ENCODE results near the gene SIM1.

SIM1 gene, protein sequence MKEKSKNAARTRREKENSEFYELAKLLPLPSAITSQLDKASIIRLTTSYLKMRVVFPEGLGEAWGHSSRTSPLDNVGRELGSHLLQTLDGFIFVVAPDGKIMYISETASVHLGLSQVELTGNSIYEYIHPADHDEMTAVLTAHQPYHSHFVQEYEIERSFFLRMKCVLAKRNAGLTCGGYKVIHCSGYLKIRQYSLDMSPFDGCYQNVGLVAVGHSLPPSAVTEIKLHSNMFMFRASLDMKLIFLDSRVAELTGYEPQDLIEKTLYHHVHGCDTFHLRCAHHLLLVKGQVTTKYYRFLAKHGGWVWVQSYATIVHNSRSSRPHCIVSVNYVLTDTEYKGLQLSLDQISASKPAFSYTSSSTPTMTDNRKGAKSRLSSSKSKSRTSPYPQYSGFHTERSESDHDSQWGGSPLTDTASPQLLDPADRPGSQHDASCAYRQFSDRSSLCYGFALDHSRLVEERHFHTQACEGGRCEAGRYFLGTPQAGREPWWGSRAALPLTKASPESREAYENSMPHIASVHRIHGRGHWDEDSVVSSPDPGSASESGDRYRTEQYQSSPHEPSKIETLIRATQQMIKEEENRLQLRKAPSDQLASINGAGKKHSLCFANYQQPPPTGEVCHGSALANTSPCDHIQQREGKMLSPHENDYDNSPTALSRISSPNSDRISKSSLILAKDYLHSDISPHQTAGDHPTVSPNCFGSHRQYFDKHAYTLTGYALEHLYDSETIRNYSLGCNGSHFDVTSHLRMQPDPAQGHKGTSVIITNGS

DNA sequence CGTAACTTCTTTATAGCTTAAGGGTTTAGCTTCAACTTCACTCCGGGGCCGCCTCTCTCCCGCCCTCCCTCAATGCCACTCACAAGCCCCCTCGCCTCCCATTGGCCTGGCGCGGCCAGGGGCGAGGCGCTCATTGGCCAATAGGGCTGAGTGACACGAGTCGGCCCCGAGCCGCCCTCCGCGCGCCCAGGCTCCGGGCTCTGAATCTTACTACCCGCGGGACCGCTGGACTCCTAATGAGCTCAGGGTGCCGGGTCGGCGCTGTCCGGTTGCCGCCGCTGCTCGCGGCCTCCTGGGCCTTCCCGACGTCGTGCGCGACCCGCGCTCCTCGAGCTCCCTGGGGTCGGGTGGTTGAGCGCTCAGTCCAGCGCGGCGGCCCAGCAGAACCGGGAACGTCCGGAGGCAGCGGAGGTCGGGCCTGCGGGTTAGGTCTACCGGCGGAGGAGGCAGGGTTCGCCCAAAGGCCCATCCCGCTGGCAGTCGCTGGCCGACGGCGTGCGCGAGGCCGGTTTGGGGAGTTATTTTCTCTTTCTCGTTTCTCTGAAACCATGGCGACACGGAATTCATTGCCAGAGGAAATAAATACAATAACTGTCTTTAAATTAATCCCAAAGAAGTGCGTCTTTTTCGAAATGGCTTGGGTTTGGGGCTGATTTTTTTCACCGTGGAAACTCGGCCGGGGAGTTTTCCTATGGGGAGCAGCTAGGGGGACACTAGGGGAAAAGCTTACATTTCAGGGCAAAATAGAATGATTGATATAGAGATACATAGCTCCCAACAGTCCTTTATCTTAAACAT, at the start of gene SIM1:
Gene SIM1, minus strand, starts transcription at position 19 of the 798 bp plus-strand sequence. CDS start 1,453 bp downstream, outside the sequence.
- Histone ChIP-seq H3K27me3 (ENCODE audit: insufficient read depth, low read length) (peaks cover 100% of the 10 kb centered on the region), H3K27ac (ENCODE audit: low read length) (no peak within 1 kb of the TSS), H3K9me3 (ENCODE audit: insufficient read depth, low read depth, low read length) (no peaks in the 10 kb centered on the region), H3K4me1 (ENCODE audit: insufficient read depth, low read length) (peaks cover 15% of the 10 kb centered on the region; the same call in 1 of the 2 replicates), H3K9ac (ENCODE audit: low read depth, low read length) (no peak within 1 kb of the TSS; the same call in 1 of the 2 replicates), H3K36me3 (ENCODE audit: insufficient read depth, low read depth, low read length) (no peaks in the 10 kb centered on the region), H3K4me3 (ENCODE audit: low read length) (peak within 1 kb of the TSS; percentile 71)

DNA sequence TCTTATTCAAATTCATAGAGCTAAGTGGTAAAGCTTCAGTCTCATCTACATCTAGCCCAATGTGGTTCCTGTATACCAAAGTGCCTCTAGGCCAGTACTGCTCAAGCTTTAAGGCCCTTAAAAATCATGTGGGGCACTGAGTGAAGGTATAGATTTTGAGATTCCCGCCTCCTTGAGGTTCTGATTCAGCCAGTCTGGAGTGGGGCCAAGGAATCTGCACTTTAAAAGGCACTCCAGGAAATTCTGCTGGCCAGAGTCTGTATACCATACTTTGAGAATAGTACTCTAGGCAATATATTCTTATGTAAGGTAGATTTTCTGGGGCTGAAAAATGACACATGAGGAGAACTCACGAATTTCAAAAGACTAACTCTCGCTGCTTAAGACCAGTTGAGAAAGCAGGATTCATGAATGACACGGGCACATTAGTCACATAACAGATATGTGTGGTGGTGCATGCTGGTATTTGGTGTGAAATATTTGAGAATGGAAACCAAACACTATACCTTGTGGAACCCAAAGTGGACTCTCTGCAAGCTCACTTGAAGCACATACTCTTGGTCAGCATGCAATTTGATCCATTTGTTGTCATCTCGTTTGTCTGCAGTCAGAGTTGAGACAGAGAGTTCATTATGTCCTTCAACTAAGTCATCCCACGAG, 47.6 kb upstream of the SIM1 start:
- Histone ChIP-seq H3K36me3 (ENCODE audit: insufficient read depth, low read depth, low read length) (peaks cover 51% of the 10 kb centered on the region), H3K9ac (ENCODE audit: low read depth, low read length) (no peak overlapping the region)

DNA sequence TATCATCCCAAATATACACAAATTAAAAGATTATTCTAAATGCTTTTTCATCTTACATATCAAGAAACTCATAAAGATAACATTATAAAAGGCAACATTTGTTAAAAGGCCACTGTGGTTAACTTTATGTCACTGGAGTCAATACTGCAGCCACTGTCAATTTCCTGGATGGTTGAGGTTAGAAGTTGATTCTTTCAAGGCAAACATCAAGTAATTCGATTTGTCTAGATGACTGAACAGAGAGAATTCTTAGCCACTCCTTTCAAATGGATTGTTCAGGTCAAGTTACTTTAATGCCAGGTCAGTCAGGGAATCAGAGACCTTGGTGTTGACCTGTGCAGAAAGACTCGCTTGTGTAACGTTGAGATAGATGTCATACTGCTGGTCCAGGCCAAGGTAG, 44.4 kb upstream of the SIM1 start:
- no peak overlapping the region for H3K27ac ChIP-seq (ENCODE audit: low read length)
- no peaks in the 10 kb centered on the region for H3K4me1 ChIP-seq (ENCODE audit: insufficient read depth, low read length)
- no peak overlapping the region for H3K4me3 ChIP-seq (ENCODE audit: low read length)
- no peak overlapping the region for H3K9ac ChIP-seq (ENCODE audit: low read depth, low read length)
- peaks cover 43% of the 10 kb centered on the region for H3K36me3 ChIP-seq (ENCODE audit: insufficient read depth, low read depth, low read length)
- H3K27me3 ChIP-seq (ENCODE audit: insufficient read depth, low read length) = no peaks in the 10 kb centered on the region
- no peaks in the 10 kb centered on the region for H3K9me3 ChIP-seq (ENCODE audit: insufficient read depth, low read depth, low read length)

More for the DNA sequence above, 47.6 kb upstream of the SIM1 start:
- Histone ChIP-seq H3K4me3 (ENCODE audit: low read length) (no peak overlapping the region), H3K27ac (ENCODE audit: low read length) (no peak overlapping the region), H3K9me3 (ENCODE audit: insufficient read depth, low read depth, low read length) (no peaks in the 10 kb centered on the region), H3K27me3 (ENCODE audit: insufficient read depth, low read length) (no peaks in the 10 kb centered on the region), H3K4me1 (ENCODE audit: insufficient read depth, low read length) (no peaks in the 10 kb centered on the region)

DNA sequence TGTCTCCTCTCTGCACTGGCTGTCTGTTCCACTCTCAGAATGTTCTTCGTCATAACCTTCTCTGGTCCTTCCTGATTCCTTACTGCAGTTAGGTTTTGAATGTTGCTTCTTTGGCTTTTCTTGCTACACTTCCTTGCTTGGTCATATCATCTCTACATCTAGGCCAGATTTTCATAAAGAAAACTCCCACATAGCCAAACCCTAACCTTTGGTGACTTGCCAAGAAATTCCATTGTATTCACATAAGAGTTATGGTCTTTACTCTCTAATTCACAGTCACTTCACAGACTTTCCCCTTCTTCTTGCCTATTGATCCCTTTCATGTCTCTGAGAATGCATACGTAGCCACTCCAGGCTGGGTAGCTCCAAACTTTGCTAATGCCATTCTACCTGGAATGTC, 41.9 kb upstream of the SIM1 start:
- no peak overlapping the region for H3K4me3 ChIP-seq (ENCODE audit: low read length)

DNA sequence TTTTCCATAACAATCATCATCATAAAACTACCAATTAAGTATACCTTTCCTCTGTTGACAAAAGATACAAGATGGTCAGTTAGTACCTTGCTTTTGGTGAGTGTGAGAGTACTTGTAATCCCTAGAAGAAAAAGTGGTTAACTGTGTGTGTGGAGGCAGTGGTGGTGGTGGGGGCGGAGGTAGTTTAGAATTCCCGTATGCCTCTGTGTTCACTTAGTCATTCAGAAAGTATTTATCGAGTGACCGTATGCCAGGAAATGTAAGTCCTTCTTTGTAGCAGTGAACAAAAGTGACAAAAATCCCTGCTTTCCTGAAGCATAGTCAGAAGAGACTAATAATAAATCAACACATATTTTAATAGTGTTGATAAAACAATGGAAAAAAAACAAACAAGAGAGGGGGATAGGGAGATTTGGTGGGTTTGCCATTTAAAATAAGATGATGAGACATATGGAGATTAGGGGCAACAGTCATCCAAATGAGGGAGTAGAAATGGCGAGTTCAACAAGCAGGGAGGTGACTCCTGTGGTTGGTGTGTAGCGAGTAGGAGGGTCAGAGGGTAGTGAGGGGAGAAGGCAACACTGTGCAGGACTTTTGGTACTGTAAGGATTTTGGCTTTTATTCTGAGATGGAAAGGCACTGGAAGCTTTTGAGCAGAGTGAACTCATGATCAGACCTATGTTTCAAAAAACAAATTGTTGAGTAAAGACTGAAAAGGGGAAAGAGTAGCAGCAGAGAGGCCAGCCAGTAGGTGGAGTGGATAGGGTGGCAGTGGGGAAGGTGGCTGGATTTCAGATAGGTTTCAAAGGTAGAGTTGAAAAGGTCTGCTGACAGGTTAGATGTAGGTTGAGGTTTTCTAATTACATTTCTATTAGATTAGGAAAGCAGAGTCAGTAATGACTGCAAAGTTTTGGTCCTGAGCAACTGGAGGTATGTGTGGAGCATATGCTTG, 40.3 kb upstream of the SIM1 start:
- Histone ChIP-seq H3K9me3 (ENCODE audit: insufficient read depth, low read depth, low read length) (no peaks in the 10 kb centered on the region), H3K4me1 (ENCODE audit: insufficient read depth, low read length) (no peaks in the 10 kb centered on the region), H3K4me3 (ENCODE audit: low read length) (no peak overlapping the region), H3K9ac (ENCODE audit: low read depth, low read length) (no peak overlapping the region), H3K27ac (ENCODE audit: low read length) (no peak overlapping the region), H3K36me3 (ENCODE audit: insufficient read depth, low read depth, low read length) (peaks cover 18% of the 10 kb centered on the region), H3K27me3 (ENCODE audit: insufficient read depth, low read length) (no peaks in the 10 kb centered on the region)

More for the DNA sequence above, 41.9 kb upstream of the SIM1 start:
- H3K9ac ChIP-seq (ENCODE audit: low read depth, low read length) = no peak overlapping the region
- no peaks in the 10 kb centered on the region for H3K9me3 ChIP-seq (ENCODE audit: insufficient read depth, low read depth, low read length)
- no peaks in the 10 kb centered on the region for H3K27me3 ChIP-seq (ENCODE audit: insufficient read depth, low read length)
- no peaks in the 10 kb centered on the region for H3K4me1 ChIP-seq (ENCODE audit: insufficient read depth, low read length)
- no peak overlapping the region for H3K27ac ChIP-seq (ENCODE audit: low read length)
- H3K36me3 ChIP-seq (ENCODE audit: insufficient read depth, low read depth, low read length) = peaks cover 28% of the 10 kb centered on the region

DNA sequence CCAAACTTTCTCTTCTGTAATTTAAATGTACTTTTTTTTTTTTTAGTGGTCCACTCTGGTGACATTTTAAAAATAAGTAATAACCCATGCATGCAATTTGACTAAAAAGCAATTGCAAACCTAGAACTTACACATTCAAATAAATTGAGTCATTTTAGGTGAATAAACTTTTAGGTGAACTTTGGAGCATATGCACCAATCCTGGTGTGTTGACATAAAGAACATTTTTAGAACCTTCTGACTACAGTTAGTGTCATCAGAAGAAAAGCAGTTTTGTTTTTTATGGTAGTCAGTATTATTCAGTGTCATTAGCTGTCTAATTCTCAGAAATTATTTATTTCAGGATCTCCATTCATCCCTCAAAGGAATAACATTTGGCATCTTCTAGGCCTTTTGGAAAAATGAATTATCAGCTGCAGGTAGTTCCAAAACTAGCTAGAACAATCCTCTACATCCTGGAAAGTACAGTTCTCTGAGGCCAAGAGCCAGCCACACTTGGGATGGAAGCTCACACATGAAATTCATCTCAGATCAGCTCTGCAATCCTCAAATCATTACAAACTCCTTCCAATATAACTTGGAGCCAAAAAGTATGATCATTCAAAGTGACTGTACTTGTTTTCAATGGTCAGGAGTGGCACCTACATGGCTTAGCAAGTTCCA, 38.5 kb upstream of the SIM1 start:
- no peaks in the 10 kb centered on the region for H3K9me3 ChIP-seq (ENCODE audit: insufficient read depth, low read depth, low read length)
- H3K4me1 ChIP-seq (ENCODE audit: insufficient read depth, low read length) = no peaks in the 10 kb centered on the region
- H3K9ac ChIP-seq (ENCODE audit: low read depth, low read length) = no peak overlapping the region
- peaks cover 8% of the 10 kb centered on the region; the same call in 1 of the 2 replicates for H3K36me3 ChIP-seq (ENCODE audit: insufficient read depth, low read depth, low read length)
- no peak overlapping the region for H3K27ac ChIP-seq (ENCODE audit: low read length)
- no peak overlapping the region for H3K4me3 ChIP-seq (ENCODE audit: low read length)
- H3K27me3 ChIP-seq (ENCODE audit: insufficient read depth, low read length) = no peaks in the 10 kb centered on the region

DNA sequence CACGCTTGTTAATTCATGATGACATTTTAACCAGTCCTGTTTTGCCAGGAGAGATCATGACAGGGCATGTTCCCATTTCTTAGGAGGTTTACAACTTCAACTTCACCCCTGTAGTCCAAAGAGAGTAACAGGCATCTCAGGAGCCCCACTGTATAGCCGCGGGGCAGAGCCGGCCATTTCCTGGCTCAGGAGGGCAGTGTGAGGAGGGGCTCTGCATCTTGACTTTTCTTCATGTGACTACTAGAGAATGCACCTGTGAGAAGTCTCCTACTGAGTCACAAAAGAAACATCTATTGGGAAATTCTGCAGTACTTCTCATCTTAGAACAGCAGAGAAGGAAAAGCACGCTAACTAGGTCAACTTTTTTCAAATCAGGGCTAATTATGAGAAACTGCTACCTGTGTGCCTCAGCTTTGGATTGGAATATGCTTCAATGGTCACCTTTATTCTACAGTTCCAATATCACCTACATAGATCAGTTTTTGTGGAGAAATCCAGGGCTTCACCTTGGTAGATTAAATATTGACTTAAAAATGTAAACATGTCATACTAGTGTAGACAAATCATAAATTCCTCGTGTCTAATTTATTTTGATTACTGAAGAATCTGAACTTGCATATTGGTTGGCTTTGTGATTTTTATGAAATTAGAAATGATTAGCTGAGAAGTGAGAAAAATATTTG, 28.6 kb upstream of the SIM1 start:
- H3K9ac ChIP-seq (ENCODE audit: low read depth, low read length) = no peak overlapping the region
- no peaks in the 10 kb centered on the region; the same call in none of the 2 replicates for H3K9me3 ChIP-seq (ENCODE audit: insufficient read depth, low read depth, low read length)
- H3K36me3 ChIP-seq (ENCODE audit: insufficient read depth, low read depth, low read length) = no peaks in the 10 kb centered on the region
- no peak overlapping the region for H3K27ac ChIP-seq (ENCODE audit: low read length)
- H3K27me3 ChIP-seq (ENCODE audit: insufficient read depth, low read length) = no peaks in the 10 kb centered on the region
- H3K4me3 ChIP-seq (ENCODE audit: low read length) = no peak overlapping the region
- peaks cover 10% of the 10 kb centered on the region; the same call in 1 of the 2 replicates for H3K4me1 ChIP-seq (ENCODE audit: insufficient read depth, low read length)

DNA sequence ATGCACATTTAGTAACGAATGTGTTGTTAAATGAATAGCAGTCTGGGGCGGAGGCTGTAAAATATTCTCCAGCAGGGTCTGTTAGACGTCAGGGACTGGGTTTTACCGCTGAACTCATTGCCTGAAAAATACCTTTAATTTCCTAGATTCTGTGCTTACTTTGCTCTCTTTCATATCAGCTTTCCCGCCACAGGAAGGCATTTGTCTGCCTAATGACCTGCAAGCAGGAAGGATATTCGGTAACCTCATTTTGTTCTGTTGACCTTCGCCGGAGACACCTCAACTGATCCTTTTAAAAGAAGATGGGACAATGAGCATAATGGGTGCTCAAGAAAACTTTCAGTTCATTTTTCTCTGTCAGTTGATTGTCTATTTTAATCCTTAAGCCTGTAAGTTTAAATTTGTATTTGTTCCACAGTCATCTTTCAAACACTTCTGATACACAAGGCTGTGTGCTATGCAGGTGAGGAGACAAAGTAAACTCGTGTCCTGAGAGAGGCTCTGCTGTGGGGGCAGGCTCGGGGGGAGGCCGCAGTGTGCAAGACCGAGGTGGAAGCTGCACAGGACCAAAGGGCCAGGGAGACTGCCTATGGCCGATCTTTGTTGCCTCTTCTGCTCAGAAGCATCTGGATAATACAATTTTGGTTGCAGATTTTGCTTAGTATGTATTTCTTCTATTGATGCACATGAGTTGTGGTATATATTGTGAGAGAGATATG, 27.4 kb upstream of the SIM1 start:
- no peak overlapping the region for H3K4me3 ChIP-seq (ENCODE audit: low read length)
- peaks cover 10% of the 10 kb centered on the region; the same call in 1 of the 2 replicates for H3K4me1 ChIP-seq (ENCODE audit: insufficient read depth, low read length)
- H3K9ac ChIP-seq (ENCODE audit: low read depth, low read length) = no peak overlapping the region
- no peak overlapping the region for H3K27ac ChIP-seq (ENCODE audit: low read length)
- no peaks in the 10 kb centered on the region for H3K36me3 ChIP-seq (ENCODE audit: insufficient read depth, low read depth, low read length)
- no peaks in the 10 kb centered on the region; the same call in none of the 2 replicates for H3K9me3 ChIP-seq (ENCODE audit: insufficient read depth, low read depth, low read length)
- no peaks in the 10 kb centered on the region for H3K27me3 ChIP-seq (ENCODE audit: insufficient read depth, low read length)

DNA sequence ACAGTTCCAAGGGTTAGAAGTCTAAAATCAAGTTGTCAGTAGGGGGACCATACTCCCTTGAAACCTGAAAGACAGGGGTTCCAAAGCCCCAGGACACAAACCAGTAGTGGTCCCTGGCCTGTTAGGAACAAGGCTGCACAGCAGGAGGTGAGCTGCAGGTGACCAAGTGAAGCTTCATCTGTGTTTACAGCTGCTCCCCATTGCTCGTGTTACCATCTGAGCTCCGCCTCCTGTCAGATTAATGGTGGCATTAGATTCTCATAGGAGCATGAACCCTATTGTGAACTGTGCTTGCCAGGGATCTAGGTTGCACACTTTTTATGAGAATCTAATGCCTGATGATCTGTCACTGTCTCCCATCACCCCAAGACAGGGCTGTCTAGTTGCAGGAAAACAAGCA, 25.3 kb upstream of the SIM1 start:
- Histone ChIP-seq H3K27ac (ENCODE audit: low read length) (no peak overlapping the region), H3K4me1 (ENCODE audit: insufficient read depth, low read length) (peaks cover 10% of the 10 kb centered on the region; the same call in 1 of the 2 replicates), H3K9me3 (ENCODE audit: insufficient read depth, low read depth, low read length) (no peaks in the 10 kb centered on the region; the same call in 1 of the 2 replicates), H3K9ac (ENCODE audit: low read depth, low read length) (no peak overlapping the region), H3K27me3 (ENCODE audit: insufficient read depth, low read length) (no peaks in the 10 kb centered on the region), H3K36me3 (ENCODE audit: insufficient read depth, low read depth, low read length) (no peaks in the 10 kb centered on the region), H3K4me3 (ENCODE audit: low read length) (no peak overlapping the region)

Data from iPS-20b (cell line).